Activated gamma-delta T cell treated with Interleukin-2 at 50 U/mL for 16 hours (primary cell): ENCODE data around the gene SLC17A7.
A peak's percentile ranks its signal among the peaks of the same experiment; 100 is the strongest.
"Not testable (repeated sequence)": the region's sequence is repeated elsewhere in the genome, so short reads cannot be mapped to it uniquely, and the experiment has no call there.

Experiments
- DNase-seq: peaks from one replicate; pipeline ENCODE4 v3.0.0-alpha.2; 2020

Gene SLC17A7

DNA sequence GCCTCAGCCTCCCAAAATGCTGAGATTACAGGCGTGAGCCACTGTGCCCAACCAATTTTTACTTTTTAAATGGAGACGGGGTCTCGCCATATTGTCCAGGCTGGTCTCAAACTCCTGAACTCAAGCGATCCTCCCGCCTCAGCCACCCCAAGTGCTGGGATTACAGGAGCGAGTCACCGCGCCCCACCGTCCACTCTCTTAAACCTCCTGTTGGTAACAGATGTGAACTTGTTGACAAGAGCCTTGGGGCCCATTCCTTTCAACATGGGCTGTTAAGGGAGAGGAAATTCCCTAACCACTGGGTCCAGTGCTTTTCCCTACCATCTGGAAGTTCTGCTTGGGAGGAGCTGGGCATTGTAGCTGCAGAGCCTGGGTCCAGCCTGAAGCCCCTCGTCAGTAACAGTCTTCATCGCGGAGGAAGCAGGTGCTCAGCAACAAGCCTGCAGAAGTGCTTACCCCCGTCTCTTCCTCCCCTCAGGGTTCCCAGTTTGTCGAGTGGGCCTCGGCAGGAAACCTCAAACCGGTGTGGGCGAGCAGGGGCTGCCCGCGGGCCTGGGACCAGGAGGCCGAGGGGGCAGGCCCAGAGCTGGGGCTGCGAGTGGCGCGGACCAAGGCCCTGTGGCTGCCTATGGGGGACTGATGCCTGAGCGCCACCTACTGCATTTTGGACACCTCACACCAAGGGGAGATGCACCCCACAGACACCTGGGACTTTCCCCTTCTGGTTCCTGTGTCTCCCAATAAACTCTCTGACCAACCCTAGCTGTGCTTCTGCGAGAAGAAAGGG, 28.7 kb upstream of the SLC17A7 start:
- DNase-seq: peak; percentile 74

DNA sequence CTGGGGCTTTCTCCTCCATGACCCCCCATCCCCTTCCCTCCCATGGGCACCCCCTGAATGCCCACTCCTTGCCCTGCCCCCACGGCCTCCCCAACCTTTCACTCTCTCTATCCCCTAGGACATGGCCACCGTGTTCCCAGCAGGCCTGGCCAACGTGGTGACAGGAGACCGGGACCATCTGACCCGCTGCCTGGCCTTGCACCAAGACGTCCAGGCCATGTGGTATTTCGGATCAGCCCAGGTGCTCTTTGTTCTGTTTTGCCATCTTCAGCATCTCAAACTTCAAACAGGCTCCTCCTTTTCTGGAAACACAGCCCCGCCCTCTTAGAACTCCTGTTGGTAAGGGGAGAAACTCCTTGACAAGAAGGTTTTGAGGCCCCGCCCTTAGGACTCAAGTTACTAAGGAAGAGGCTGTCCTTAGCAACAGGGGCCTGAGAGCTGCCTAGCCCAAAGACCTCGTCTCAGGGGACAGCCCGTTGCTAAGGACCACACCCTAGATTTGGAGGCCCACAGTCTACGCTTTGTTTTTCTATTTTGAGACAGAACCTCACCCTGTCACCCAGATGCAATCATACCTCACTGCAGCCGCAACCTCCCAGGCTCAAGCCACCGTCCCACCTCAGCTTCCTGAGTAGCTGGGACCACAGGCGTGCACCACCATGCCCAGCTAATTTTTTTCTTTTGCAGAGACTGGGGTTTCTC, 27.6 kb upstream of the SLC17A7 start:
- peak; percentile 83 for DNase-seq

DNA sequence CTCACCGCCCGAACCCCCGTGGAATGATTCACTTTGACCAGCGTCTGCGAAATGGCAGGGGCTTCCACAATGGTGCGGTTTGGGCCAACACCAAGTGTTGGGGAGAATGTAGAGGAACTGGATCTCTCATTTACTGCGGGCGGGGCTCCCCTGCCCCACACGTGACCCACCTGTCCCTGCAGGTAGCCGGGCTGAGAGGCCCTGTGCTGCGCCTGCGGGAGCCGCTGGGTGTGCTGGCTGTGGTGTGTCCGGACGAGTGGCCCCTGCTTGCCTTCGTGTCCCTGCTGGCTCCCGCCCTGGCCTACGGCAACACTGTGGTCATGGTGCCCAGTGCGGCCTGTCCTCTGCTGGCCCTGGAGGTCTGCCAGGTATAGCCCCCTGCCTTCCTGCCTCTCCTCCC, 26.9 kb upstream of the SLC17A7 start:
- DNase-seq: no peak

DNA sequence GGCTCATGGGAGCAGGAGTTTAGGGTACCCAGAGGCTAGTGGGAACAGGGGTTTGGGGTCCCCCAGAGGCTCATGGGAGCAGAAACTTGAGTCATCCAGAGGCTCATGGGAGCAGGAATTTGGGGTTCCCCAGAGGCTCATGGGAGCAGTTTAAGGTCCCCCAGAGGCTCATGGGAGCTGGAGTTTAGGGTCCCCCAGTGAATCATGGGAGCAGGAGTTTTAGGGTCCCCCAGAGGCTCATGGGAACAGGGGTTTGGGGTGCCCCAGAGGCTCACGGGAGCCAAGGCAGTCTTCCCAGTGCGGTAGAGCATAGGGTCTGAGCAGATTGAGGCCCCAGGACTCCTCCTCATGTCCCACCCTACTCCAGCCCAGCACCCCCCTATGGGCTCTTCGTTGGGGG, 24.0 kb upstream of the SLC17A7 start:
- no peak for DNase-seq

DNA sequence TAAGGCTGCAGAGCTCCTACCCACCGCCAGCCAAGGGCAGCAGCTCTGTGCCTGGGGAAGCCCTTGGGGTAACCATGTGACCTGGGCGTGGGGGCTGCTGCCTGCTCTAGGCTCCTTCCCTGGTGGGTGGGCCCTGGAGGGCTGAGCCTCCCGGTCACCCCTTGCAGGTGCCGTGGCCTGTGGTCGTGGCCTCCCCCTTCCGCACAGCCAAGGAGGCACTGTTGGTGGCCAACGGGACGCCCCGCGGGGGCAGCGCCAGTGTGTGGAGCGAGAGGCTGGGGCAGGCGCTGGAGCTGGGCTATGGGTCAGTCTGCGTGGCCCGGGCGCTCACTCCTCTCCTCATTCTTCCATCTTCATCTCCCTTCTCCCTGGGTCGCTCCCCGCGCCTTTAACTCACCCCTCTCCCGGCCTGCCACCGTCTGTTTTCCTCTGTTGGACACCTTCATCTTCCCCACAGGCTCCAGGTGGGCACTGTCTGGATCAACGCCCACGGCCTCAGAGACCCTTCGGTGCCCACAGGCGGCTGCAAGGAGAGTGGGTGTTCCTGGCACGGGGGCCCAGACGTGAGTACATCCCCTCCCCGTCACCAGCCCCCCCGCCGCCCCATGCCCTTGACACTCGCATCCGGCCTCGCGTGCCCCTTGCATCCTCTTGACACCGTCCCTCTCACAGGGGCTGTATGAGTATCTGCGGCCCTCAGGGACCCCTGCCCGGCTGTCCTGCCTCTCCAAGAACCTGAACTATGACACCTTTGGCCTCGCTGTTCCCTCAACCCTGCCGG, 22.8 kb upstream of the SLC17A7 start:
- no peak for DNase-seq

DNA sequence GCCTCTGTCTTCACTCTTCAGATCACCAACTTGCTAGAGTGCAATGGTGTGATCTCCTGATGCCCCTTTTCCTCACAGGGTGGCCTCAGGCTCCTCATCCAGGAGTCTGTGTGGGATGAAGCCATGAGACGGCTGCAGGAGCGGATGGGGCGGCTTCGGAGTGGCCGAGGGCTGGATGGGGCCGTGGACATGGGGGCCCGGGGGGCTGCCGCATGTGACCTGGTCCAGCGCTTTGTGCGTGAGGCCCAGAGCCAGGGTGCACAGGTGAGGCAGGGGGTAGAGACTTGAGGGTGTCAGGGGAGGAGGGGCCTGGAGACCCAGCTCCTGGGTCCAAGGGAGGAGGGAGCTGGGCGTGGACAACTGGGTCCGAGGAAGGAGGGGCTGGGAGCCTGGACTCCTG, 21.2 kb upstream of the SLC17A7 start:
- no peak for DNase-seq

DNA sequence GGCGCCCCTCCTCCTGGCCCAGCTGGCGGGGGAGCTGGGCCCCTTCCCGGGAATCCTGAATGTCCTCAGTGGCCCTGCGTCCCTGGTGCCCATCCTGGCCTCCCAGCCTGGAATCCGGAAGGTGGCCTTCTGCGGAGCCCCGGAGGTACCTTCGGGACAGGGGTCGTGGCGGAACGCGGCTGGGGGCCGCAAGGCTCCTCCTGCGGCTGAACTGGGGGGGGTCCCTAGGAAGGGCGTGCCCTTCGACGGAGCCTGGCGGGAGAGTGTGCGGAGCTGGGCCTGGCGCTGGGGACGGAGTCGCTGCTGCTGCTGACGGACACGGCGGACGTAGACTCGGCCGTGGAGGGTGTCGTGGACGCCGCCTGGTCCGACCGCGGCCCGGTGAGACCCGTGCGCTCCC, 20.3 kb upstream of the SLC17A7 start:
- no peak for DNase-seq

DNA sequence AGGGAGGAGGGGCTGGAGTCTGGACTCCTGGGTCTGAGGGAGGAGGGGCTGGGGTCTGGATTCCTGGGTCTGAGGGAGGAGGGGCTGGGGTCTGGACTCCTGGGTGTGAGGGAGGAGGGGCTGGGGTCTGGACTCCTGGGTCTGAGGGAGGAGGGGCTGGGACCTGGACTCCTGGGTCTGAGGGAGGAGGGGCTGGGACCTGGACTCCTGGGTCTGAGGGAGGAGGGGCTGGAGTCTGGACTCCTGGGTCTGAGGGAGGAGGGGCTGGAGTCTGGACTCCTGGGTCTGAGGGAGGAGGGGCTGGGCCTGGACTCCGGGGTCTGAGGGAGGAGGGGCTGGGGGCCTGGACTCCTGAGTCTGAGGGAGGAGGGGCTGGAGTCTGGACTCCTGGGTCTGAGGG, 19.8 kb upstream of the SLC17A7 start:
- not testable (repeated sequence) for DNase-seq

DNA sequence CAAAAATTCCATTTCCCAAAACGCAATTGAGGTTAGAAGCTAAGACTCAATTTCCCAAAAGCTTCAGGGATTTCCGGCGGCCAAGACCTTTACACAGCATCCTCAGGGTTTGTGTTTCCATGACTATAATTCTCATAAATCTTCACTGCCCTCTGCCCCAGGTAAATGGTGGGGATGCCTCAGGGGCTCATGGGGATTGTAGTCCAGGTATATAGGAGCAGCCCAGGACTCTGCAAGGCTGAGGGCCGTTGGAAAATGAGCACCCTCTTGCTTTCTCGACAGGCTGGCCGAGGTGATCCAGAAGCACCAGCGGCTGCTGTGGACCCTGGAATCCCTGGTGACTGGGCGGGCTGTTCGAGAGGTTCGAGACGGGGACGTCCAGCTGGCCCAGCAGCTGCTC, 18.1 kb upstream of the SLC17A7 start:
- DNase-seq: no peak

DNA sequence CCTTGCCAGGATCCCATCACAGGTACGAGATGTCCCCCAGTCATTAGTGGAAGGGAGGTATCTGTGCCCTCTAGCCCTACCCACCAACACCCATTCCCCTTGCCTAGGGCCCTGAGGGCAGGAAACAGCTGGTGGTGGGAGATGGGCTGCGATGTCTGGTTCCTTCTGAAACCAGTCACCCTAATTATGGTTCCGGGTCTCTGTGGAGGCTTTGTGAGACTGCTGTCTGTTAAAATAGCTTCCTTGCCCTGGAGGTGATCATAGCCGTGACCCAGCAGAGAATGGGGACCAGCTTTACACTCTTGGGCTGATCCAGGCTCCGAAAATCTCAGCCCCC, 17.2 kb upstream of the SLC17A7 start:
- DNase-seq: no peak

DNA sequence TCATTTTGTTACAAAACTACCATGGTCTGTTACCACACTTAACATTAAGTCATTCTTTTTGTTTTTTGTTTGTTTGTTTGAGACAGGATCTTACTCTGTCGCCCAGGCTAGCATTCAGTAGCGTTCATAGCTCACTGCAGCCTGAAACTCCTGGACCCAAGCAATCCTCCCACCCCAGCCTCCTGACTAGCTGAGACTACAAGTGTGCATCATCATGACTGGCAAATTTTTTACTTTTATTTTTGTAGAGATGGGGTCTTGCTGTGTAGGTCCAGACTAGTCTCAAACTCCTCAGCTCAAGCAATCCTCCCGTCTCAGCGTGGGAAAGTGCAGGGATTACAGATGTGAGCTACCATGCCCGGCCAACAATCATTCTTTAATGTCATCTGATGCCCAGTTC, 15.0 kb upstream of the SLC17A7 start:
- DNase-seq: no peak

DNA sequence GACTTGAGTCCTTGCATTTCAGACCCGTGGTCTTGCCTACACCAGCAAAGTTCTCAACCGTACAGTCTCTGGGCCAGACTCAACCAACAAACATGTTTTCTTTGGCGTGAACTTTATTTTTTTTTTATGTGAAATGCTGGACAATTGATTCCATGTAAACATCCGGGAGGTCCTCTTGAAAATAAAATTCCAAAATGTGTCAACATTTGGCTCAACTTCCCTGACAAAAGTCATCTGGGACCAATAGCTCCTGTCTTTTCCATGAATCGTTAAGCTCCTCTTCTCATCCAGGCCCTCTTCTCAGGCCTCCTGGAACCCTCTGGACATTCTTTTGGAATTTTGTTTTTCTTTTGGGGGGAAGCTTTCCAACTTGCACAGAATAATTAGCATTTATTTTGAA, 14.4 kb upstream of the SLC17A7 start:
- DNase-seq: no peak

DNA sequence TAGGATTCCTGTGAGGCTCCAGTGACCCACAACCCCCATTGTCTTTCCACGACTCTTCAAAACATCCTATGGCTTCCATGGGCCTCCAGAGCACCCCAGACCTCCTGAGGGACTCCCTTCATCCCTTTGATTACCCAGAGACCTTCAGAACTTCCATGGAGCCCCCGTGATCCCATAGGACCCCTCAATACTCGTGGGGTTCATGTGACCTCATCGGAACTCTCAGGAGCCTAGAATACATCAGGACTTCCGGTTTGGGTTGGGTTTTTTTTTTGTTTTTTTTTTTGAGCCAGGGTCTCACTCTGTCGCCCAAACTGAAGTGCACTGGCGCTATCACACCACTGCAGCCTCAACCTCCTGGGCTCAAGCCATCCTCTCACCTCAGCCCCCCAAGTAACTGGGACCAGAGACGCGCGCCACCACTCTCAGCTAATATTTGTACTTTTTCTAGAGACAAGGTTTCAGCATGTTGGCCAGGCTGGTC, 12.5 kb upstream of the SLC17A7 start:
- no peak for DNase-seq

DNA sequence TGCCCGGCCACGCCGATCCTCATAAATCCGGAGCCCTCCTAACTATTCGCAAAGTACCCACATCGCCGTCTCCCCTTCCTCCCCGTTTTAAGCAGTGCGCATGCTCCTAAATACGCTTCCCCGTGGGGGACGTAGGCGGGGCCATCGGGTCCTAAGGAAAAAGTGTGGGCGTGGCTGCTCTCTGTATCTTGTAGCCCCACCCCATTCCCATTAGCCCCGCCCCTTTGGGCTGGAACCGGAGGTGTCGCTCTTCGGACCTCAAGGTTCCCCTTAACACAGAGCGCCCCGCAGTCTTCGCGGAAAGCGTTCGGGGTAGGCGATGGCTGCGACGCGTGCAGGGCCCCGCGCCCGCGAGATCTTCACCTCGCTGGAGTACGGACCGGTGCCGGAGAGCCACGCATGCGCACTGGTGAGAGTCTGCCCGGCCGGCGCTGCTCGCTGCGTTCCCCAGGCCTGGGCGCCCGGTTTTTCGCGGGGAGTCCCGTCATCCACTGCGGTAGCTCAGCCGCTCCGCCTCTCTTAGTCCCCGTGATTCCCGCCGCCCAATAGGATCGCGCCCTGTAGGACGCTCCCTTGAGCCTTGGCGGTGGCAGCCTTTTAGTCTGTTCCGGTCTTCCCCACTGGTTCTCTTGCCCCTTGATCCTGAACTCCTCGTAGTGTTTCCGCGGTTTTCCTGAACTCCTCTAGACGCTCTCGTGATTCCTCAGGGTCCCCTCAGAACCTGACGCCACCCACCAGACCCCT, 11.9 kb upstream of the SLC17A7 start, which contains the start of gene ALDH16A1:
ALDH16A1 (plus strand) TSS at position 213 of the 744 bp plus-strand sequence; CDS start at position 320, 107 bp downstream.
- peak; percentile 96 for DNase-seq

DNA sequence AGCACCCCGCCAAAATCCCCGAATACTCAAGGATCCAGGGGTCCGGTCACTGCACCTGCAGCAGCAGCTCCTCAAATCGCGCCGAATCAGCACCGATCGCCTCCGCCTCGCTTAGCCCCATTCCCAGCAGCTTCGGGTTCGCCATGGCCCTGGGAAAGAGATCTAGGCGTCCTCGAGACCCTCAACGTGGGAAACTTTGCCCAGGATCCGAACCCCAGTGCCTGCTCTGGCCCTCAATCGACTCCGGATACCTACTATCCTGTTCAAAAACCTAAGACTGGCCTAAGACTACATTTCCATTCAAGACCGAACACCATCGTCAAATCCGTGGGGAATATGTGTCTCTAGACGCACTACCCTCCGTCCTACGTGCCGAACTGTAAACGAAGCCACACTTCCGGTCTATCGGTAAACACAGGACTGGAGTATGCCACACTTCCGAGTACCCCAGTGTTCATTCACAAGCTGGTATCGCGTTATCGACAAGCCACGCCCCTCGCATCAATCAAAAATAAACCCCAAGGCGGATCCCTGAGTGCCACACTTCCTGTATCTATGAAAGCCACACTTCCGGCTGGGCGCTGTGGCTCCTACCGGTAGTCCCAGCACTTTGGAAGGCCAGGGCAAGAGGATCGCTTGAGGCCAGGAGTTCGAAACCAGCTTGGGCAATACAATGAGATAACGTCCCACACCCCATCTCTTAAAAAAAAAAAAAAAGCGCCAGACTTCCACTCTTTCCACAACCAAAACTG, 10.3 kb upstream of the SLC17A7 start, which contains the start of gene PIH1D1:
PIH1D1 (minus strand) TSS at position 385 of the 752 bp plus-strand sequence; CDS start at position 145, 240 bp downstream.
- DNase-seq: peak; percentile 95

DNA sequence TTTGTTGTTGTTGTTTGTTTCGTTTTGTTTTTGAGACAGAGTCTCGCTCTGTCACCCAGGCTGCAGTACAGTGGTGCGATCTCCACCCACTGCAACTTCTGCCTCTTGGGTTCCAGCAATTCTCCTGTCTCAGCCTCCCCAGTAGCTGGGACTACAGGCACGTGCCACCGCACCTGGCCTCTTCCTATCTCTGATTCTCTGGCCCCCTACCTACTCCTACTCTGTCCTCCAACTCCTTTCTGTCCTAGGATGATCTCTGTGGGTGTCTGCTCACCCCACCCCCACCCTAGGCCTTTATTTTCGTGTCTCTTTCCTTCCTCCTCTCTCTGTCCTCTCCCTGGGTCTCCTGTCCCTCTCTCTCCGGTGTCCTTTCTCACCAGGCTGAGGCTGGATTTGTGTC, 9.1 kb upstream of the SLC17A7 start:
- DNase-seq: no peak

DNA sequence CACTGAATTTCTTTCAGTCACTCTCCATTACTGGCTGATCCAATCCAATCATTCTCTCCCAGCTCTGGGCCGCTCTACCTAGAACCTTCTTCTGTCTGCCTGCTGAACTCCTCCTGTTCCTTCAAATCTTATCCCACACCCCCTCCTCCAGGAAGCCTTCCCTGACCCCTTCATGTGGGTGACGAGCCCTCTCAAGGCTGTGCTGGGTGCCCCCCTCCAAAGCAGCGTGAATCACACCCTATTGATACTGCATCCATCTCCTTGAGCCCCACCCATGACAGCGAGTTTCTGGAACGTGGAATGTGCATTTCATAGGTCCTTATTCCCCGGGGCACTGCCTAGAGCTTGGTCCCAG, 7.1 kb upstream of the SLC17A7 start:
- no peak for DNase-seq

DNA sequence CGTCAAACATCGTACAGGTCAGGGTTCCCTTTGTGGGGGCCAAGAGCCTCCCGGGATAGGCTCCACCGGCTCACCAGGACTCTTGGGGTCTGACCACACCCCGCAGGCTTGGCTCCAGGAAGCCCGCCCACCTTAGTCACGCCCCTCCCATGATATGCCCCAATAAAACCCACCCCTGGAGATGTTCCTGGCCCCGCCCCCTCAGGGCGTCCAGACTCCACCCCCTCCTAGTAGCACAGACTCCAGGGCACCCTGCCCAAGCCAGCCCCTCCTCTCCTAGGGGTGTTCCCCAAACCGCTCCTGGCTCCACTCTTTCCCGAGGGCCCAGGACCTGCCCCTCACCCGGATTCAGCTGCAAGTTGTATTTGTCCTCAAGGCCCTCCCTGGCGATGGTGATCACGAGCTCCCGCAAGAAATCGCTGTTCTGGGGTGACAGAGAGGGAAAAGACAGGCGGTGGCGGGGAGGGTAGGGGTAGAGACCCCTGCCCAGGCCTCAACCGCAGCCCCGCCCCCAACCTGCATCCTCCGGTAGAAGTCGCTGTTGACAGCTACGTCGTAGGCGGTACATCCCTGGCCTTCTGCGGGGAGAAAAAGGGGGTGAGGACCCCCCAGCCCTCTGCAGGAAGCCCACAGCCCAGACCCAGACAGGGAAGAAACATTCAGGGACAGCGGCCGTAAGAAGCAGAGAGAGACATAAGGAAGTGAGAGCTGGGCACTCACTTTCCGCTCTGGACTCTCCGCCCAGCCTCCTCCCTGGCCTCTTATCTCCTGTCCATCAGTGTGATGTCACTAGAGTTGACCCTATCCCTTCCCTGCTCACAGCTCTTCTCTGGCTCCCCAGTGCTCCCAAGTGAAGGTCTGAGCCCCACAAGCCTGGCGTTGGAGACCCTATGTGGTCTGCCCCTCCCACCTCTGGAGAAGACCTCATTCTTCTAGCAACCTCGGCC, 6.4 kb upstream of the SLC17A7 start:
- no peak for DNase-seq

DNA sequence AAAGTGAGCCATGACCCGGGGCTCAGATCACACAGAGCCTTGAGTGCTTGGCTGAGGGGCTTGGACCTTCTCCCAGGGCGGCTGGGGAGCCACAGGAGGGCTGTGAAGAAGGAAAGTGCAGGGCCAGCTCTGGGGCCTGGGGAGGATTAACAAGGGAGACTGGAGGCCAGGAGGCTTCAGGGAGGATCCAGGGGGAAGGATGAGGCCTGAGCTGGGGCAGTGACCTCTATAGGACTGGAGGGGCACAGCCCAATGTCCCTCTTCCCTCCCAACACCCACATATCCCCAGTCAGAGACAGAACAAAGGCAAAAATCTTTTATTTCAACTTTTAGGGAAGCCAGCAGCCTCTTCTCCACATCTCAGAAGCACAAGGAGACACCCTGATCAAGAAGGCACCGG, 4.7 kb upstream of the SLC17A7 start:
- no peak for DNase-seq

DNA sequence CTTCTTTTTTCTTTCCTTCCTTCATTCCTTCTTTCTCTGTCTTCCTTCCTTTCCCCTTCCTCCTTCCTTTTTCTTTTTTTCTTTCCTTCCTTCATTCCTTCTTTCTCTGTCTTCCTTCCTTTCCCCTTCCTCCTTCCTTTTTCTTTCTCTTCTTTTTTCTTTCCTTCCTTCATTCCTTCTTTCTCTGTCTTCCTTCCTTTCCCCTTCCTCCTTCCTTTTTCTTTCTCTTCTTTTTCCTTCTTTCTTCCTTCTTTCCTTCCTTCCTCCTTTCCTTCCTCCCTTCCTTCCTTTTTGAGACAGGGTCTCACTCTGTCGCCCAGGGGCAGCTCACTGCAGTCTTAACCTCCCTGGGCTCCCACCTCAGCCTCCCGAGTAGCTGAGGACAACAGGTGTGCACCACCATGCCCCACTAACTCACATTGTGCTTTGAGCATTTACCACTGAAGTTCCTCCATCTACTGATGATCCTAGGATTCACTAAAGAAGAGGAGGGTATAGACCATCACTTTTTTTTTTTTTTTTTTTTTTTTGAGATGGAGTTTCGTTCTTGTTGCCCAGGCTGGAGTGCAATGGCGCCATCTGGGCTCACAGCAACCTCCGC, 2.9 kb upstream of the SLC17A7 start:
- DNase-seq: not testable (repeated sequence)
